ENCODE data around the gene B9D2. TPM values are rescaled to one million over a fixed set of nuclear protein-coding genes. Genes with fewer than 3 reads are reported as not detected.

Gene B9D2
- total RNA-seq, 1 donor from 2014 or later: 5.9 TPM

DNA sequence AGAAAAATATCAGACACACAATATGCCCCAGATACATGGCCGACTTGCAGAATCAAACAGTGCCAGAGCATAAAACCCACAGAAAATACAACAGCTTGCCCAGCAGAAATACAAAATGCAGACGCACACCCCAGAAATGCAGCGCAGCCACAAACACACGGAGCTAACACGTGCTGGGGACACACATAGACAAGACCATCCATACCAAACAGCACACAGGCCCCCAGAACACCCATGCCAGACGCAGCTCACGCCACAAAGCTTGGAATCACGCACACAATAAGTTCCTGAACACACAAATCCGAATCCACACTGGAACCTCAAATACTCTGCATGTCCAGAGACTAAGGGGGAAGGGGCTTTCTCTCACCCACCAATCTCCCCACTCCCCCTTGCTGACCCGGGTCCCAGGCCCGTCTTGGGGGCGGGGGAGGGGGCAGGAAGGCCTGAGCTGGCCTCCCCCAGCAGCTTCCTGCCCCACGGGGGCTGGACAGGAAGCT, 36.8 kb downstream of the B9D2 start:
- Histone ChIP-seq H3K79me2 (ENCODE audit: insufficient read depth, low read length) (peaks cover 10% of the 10 kb centered on the region), H3K36me3 (ENCODE audit: insufficient read depth, low read length) (peaks cover 14% of the 10 kb centered on the region), H3K9me3 (ENCODE audit: insufficient read depth, low read depth, low read length) (no peaks in the 10 kb centered on the region), H4K20me1 (ENCODE audit: insufficient read depth, low read length) (peaks cover 11% of the 10 kb centered on the region), H3K4me2 (ENCODE audit: low read length) (peak overlapping the region; percentile 78), H3K4me3 (ENCODE audit: insufficient read depth, low read depth, low read length) (peak overlapping the region; percentile 3), H3K4me1 (ENCODE audit: insufficient read depth, low read length) (peaks cover 68% of the 10 kb centered on the region), H3K27me3 (ENCODE audit: insufficient read depth, low read length) (no peaks in the 10 kb centered on the region), H3K9ac (ENCODE audit: low read length) (peak overlapping the region; percentile 95), H2AFZ (ENCODE audit: low read depth, low read length) (no peak overlapping the region), H3K27ac (ENCODE audit: low read depth, low read length) (peak overlapping the region; percentile 100)
- H3K4me1 Mint-ChIP-seq (ENCODE audit: low read depth, unreplicated experiment): peaks cover 50% of the 10 kb centered on the region
- TF ChIP-seq EZH2 (IDR thresholded peaks at IDR 0.05; ENCODE audit: insufficient read depth, low read length): no peak
- TF ChIP-seq, protein P1, sequence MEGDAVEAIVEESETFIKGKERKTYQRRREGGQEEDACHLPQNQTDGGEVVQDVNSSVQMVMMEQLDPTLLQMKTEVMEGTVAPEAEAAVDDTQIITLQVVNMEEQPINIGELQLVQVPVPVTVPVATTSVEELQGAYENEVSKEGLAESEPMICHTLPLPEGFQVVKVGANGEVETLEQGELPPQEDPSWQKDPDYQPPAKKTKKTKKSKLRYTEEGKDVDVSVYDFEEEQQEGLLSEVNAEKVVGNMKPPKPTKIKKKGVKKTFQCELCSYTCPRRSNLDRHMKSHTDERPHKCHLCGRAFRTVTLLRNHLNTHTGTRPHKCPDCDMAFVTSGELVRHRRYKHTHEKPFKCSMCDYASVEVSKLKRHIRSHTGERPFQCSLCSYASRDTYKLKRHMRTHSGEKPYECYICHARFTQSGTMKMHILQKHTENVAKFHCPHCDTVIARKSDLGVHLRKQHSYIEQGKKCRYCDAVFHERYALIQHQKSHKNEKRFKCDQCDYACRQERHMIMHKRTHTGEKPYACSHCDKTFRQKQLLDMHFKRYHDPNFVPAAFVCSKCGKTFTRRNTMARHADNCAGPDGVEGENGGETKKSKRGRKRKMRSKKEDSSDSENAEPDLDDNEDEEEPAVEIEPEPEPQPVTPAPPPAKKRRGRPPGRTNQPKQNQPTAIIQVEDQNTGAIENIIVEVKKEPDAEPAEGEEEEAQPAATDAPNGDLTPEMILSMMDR (IDR thresholded peaks at IDR 0.05; ENCODE audit: insufficient read depth, low read depth, low read length): no peak
- no peak for FAIRE-seq
- H3K9me3 Mint-ChIP-seq (ENCODE audit: unreplicated experiment): no peaks in the 10 kb centered on the region
- peaks cover 17% of the 10 kb centered on the region for H3K36me3 Mint-ChIP-seq (ENCODE audit: low read depth, unreplicated experiment)
- DNase-seq (ENCODE audit: low read depth): no peak
- H3K27me3 Mint-ChIP-seq (ENCODE audit: low read depth, unreplicated experiment): no peaks in the 10 kb centered on the region
- peak overlapping the region; percentile 70 for H3K27ac Mint-ChIP-seq (ENCODE audit: unreplicated experiment)
- H3K4me3 Mint-ChIP-seq (ENCODE audit: unreplicated experiment): peak overlapping the region; percentile 36

DNA sequence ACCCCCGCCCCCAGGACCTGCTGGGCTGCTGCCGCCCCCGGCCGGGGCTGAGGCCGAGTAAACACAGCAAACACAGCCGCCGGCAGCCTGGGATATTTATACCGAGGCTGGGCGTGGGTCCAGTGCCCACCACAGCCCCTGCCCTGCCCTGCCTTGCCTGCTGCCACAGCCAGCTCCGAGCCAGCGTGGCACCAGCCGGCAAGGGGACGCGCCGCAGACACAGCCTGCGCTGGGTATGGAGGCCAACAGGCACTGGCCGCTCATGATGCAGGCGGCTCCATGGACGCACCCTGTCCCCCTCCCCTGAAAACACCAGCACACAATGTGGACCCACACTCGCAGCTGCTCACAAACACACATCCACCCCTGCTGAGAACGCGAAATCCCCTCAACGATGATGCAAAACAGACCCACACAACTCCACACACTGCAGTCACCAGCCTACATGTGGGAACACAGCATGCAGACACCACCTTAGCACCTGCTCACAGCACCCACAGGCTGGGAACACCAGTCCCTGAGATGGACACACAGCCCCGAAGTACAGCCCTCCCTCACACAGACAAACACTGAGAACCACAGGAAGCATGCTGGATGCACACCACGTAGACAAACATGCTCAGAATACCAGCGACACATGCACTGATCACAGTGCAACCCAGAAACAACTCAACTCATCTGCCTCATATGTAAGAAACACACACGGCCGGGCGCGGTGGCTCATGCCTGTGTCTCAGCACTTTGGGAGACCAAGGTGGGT, 37.8 kb downstream of the B9D2 start:
- Histone ChIP-seq H3K9me3 (ENCODE audit: insufficient read depth, low read depth, low read length) (no peaks in the 10 kb centered on the region), H3K9ac (ENCODE audit: low read length) (peak overlapping the region; percentile 95), H3K36me3 (ENCODE audit: insufficient read depth, low read length) (peaks cover 12% of the 10 kb centered on the region), H3K4me1 (ENCODE audit: insufficient read depth, low read length) (peaks cover 78% of the 10 kb centered on the region), H3K27ac (ENCODE audit: low read depth, low read length) (peak overlapping the region; percentile 100), H4K20me1 (ENCODE audit: insufficient read depth, low read length) (peaks cover 9% of the 10 kb centered on the region), H3K4me3 (ENCODE audit: insufficient read depth, low read depth, low read length) (peak overlapping the region; percentile 12), H2AFZ (ENCODE audit: low read depth, low read length) (no peak overlapping the region), H3K27me3 (ENCODE audit: insufficient read depth, low read length) (no peaks in the 10 kb centered on the region), H3K79me2 (ENCODE audit: insufficient read depth, low read length) (peaks cover 10% of the 10 kb centered on the region), H3K4me2 (ENCODE audit: low read length) (peak overlapping the region; percentile 78)
- peak overlapping the region; percentile 37 for H3K4me3 Mint-ChIP-seq (ENCODE audit: unreplicated experiment)
- H3K9me3 Mint-ChIP-seq (ENCODE audit: unreplicated experiment): no peaks in the 10 kb centered on the region
- H3K4me1 Mint-ChIP-seq (ENCODE audit: low read depth, unreplicated experiment): peaks cover 55% of the 10 kb centered on the region
- peak; percentile 80 for DNase-seq (ENCODE audit: low read depth)
- TF ChIP-seq, protein P1 (IDR thresholded peaks at IDR 0.05; ENCODE audit: insufficient read depth, low read depth, low read length): no peak
- TF ChIP-seq EZH2 (IDR thresholded peaks at IDR 0.05; ENCODE audit: insufficient read depth, low read length): no peak
- peak overlapping the region; percentile 70 for H3K27ac Mint-ChIP-seq (ENCODE audit: unreplicated experiment)
- no peak for FAIRE-seq
- peaks cover 17% of the 10 kb centered on the region for H3K36me3 Mint-ChIP-seq (ENCODE audit: low read depth, unreplicated experiment)
- H3K27me3 Mint-ChIP-seq (ENCODE audit: low read depth, unreplicated experiment): no peaks in the 10 kb centered on the region

DNA sequence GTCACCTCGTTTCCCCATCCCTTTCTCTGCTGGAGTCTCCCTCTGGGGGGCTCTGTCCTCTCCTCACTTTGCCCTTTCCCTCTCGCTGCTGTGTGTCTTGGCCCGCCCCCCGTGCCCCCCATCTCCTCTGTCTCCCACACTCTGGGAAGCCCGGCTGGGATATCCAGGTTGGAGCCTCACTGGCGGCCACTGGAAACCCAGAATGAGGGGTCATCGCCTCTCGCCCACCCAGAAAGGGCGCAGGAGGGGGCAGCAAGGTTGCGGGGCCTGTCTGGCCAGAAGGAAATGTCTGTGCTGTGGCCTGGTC, 38.4 kb downstream of the B9D2 start:
- Histone ChIP-seq H3K4me2 (ENCODE audit: low read length) (peak overlapping the region; percentile 78), H3K4me1 (ENCODE audit: insufficient read depth, low read length) (peaks cover 82% of the 10 kb centered on the region), H3K4me3 (ENCODE audit: insufficient read depth, low read depth, low read length) (peak overlapping the region; percentile 12), H3K27ac (ENCODE audit: low read depth, low read length) (peak overlapping the region; percentile 100), H2AFZ (ENCODE audit: low read depth, low read length) (no peak overlapping the region), H3K27me3 (ENCODE audit: insufficient read depth, low read length) (no peaks in the 10 kb centered on the region), H4K20me1 (ENCODE audit: insufficient read depth, low read length) (peaks cover 13% of the 10 kb centered on the region), H3K79me2 (ENCODE audit: insufficient read depth, low read length) (peaks cover 10% of the 10 kb centered on the region), H3K36me3 (ENCODE audit: insufficient read depth, low read length) (peaks cover 14% of the 10 kb centered on the region), H3K9me3 (ENCODE audit: insufficient read depth, low read depth, low read length) (no peaks in the 10 kb centered on the region), H3K9ac (ENCODE audit: low read length) (peak overlapping the region; percentile 95)
- DNase-seq (ENCODE audit: low read depth) (no peak), FAIRE-seq (no peak)
- H3K36me3 Mint-ChIP-seq (ENCODE audit: low read depth, unreplicated experiment): peaks cover 18% of the 10 kb centered on the region
- no peaks in the 10 kb centered on the region for H3K9me3 Mint-ChIP-seq (ENCODE audit: unreplicated experiment)
- peak overlapping the region; percentile 87 for H3K27ac Mint-ChIP-seq (ENCODE audit: unreplicated experiment)
- no peaks in the 10 kb centered on the region for H3K27me3 Mint-ChIP-seq (ENCODE audit: low read depth, unreplicated experiment)
- H3K4me3 Mint-ChIP-seq (ENCODE audit: unreplicated experiment): peak overlapping the region; percentile 69
- TF ChIP-seq, protein P1 (IDR thresholded peaks at IDR 0.05; ENCODE audit: insufficient read depth, low read depth, low read length): no peak
- TF ChIP-seq EZH2 (IDR thresholded peaks at IDR 0.05; ENCODE audit: insufficient read depth, low read length): no peak
- peaks cover 59% of the 10 kb centered on the region for H3K4me1 Mint-ChIP-seq (ENCODE audit: low read depth, unreplicated experiment)
